ENCODE measurements around the gene KLF16. TPM values are rescaled to one million over a fixed set of nuclear protein-coding genes. Genes with fewer than 3 reads are reported as not detected.
"Not testable (repeated sequence)": the region's sequence is repeated elsewhere in the genome, so short reads cannot be mapped to it uniquely, and the experiment has no call there.

The KLF16 gene
- total and polyA plus RNA-seq, 10 of the 15 experiments (the other 5 are each of a cell fraction or from before 2014, with no cell fraction given): 0.03 to 41.2 (median 2.6) TPM

DNA sequence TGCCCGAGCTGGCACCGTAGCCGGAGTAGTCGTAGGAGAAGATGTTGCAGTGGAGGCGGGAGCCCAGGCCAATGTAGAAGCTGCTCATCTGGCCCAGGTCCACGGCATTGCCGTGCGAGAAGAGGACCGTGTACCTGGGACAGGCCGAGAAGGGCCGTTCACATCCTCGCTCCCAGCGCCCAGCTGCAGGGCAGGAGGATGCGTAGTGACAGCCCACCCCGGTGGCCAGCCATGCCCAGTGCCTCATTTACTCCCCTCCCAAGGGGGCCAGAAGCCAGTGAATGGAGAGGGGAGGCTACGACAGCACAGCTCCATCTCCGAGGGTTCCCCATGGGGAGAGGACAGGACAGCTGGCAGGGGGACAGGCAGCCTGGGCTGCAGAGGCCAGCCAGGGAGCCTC lies 16.6 kb upstream of the KLF16 start:
- CTCF ChIA-PET; H3K27me3 ChIP-seq (replicated peaks in 1 of 2; ENCODE audit: control insufficient read depth in 2 of 2, insufficient read depth in 2 of 2, low read length in 1 of 2): not testable (repeated sequence)
- H3K79me2 ChIP-seq (ENCODE audit: control insufficient read depth, insufficient read depth, low read length): peaks cover 43% of the 10 kb centered on the region

GRCh38 chr19:1878583-1878982 lies 15.2 kb upstream of the KLF16 start:
- H3K27me3 ChIP-seq (replicated peaks in 1 of 2; ENCODE audit: control insufficient read depth in 2 of 2, insufficient read depth in 2 of 2, low read length in 1 of 2); FAIRE-seq; POLR2A ChIA-PET; ATAC-seq; CTCF ChIA-PET; H3K4me3 ChIP-seq; H3K4me2 ChIP-seq (ENCODE audit: control insufficient read depth, insufficient read depth); BruUV-seq (replicated peaks); intact Hi-C loops (cut with micrococcal nuclease; ENCODE audit: unreplicated experiment); H3K9me3 ChIP-seq (replicated peaks; ENCODE audit: control insufficient read depth, insufficient read depth, low read length); SMC1A ChIA-PET (ENCODE audit: uncharacterized antibody, unreplicated experiment); H3K9ac ChIP-seq (ENCODE audit: control insufficient read depth, insufficient read depth, low read length); H2AFZ ChIP-seq (ENCODE audit: control insufficient read depth, low read depth, low read length); H3K36me3 ChIP-seq (ENCODE audit: control insufficient read depth in 2 of 2, insufficient read depth in 2 of 2, low read length in 1 of 2); H4K20me1 ChIP-seq (ENCODE audit: control insufficient read depth, insufficient read depth); RAD21 ChIA-PET (ENCODE audit: unreplicated experiment); in situ Hi-C loops (cut with MboI); DNase-seq (ENCODE audit: low read depth, low spot score); H3K27ac ChIP-seq (ENCODE audit: control insufficient read depth, insufficient read depth): not testable (repeated sequence)
- Histone ChIP-seq H3K79me2 (ENCODE audit: control insufficient read depth, insufficient read depth, low read length) (peaks cover 43% of the 10 kb centered on the region), H3K4me1 (ENCODE audit: control insufficient read depth, insufficient read depth, low read length) (peaks cover 20% of the 10 kb centered on the region)
- WGBS (ENCODE audit: insufficient coverage, insufficient replicate concordance, low lambda C conversion rate, missing lambda C conversion rate): 66% methylated on average over 7 of the region's 8 CpGs

More for the DNA sequence above, 16.6 kb upstream of the KLF16 start:
- H3K9me3 ChIP-seq (replicated peaks; ENCODE audit: control insufficient read depth, insufficient read depth, low read length); H3K4me3 ChIP-seq; H3K27ac ChIP-seq (ENCODE audit: control insufficient read depth, insufficient read depth); H4K20me1 ChIP-seq (ENCODE audit: control insufficient read depth, insufficient read depth); ATAC-seq; RAD21 ChIA-PET (ENCODE audit: unreplicated experiment); H3K9ac ChIP-seq (ENCODE audit: control insufficient read depth, insufficient read depth, low read length); in situ Hi-C loops (cut with MboI); H2AFZ ChIP-seq (ENCODE audit: control insufficient read depth, low read depth, low read length); BruUV-seq (replicated peaks); intact Hi-C loops (cut with micrococcal nuclease; ENCODE audit: unreplicated experiment); H3K4me2 ChIP-seq (ENCODE audit: control insufficient read depth, insufficient read depth); POLR2A ChIA-PET; H3K36me3 ChIP-seq (ENCODE audit: control insufficient read depth in 2 of 2, insufficient read depth in 2 of 2, low read length in 1 of 2); FAIRE-seq; SMC1A ChIA-PET (ENCODE audit: uncharacterized antibody, unreplicated experiment); DNase-seq (ENCODE audit: low read depth, low spot score): not testable (repeated sequence)
- 83% methylated on average over 13 of the region's 17 CpGs for WGBS (ENCODE audit: insufficient coverage, insufficient replicate concordance, low lambda C conversion rate, missing lambda C conversion rate)
- peaks cover 24% of the 10 kb centered on the region for H3K4me1 ChIP-seq (ENCODE audit: control insufficient read depth, insufficient read depth, low read length)

GRCh38 chr19:1877280-1877660 lies 13.9 kb upstream of the KLF16 start:
- H4K20me1 ChIP-seq (ENCODE audit: control insufficient read depth, insufficient read depth); in situ Hi-C loops (cut with MboI); H3K36me3 ChIP-seq (ENCODE audit: control insufficient read depth in 2 of 2, insufficient read depth in 2 of 2, low read length in 1 of 2); H3K27ac ChIP-seq (ENCODE audit: control insufficient read depth, insufficient read depth); H3K9me3 ChIP-seq (replicated peaks; ENCODE audit: control insufficient read depth, insufficient read depth, low read length); DNase-seq (ENCODE audit: low read depth, low spot score); BruUV-seq (replicated peaks); H3K4me3 ChIP-seq; intact Hi-C loops (cut with micrococcal nuclease; ENCODE audit: unreplicated experiment); ATAC-seq; H3K27me3 ChIP-seq (replicated peaks in 1 of 2; ENCODE audit: control insufficient read depth in 2 of 2, insufficient read depth in 2 of 2, low read length in 1 of 2); SMC1A ChIA-PET (ENCODE audit: uncharacterized antibody, unreplicated experiment); H3K4me1 ChIP-seq (ENCODE audit: control insufficient read depth, insufficient read depth, low read length); H2AFZ ChIP-seq (ENCODE audit: control insufficient read depth, low read depth, low read length); H3K4me2 ChIP-seq (ENCODE audit: control insufficient read depth, insufficient read depth); FAIRE-seq; H3K9ac ChIP-seq (ENCODE audit: control insufficient read depth, insufficient read depth, low read length); RAD21 ChIA-PET (ENCODE audit: unreplicated experiment): not testable (repeated sequence)
- ChIA-PET POLR2A (interaction anchor here (1.6 to 2.4 kb wide), 4 partner anchors 8 to 27 kb away, joined by 9 to 15 read pairs (median 10); partner anchors contain the start of gene ABHD17A), CTCF (interaction anchor here (1.7 to 3.2 kb wide), 2 partner anchors 13 to 20 kb away, joined by 10 to 19 read pairs; no protein-coding TSS in a partner anchor)
- 96% methylated on average over 17 of the region's 47 CpGs for WGBS (ENCODE audit: insufficient coverage, insufficient replicate concordance, low lambda C conversion rate, missing lambda C conversion rate)
- H3K79me2 ChIP-seq (ENCODE audit: control insufficient read depth, insufficient read depth, low read length): peaks cover 43% of the 10 kb centered on the region
